Left renal cortex interstitium (tissue), 4 donors: ENCODE data around the gene EHMT1. TPM values are rescaled to one million over a fixed set of nuclear protein-coding genes. Genes with fewer than 3 reads are reported as not detected.

Experiments
- DNase-seq, 4 donors: peaks; one replicate each; pipeline ENCODE4 v3.0.0-alpha.2; 2013; ENCODE audit warnings: low read depth in 4 of 4, low spot score in 2 of 4, missing footprints in 1 of 4
- polyA plus RNA-seq, 4 donors: library from polyadenylated mRNA; unstranded; fragments of 120-200 nt; gene quantifications; one replicate each; pipeline ENCODE4 v1.2.1, GENCODE V29; 2013; ENCODE audit not compliant: insufficient read length in 4 of 4

Gene EHMT1
- 10 to 100 TPM; 64.0 to 89.3 (median 74.9) TPM for polyA plus RNA-seq

GRCh38 chr9:137618105-137619067, at the start of gene EHMT1:
Gene EHMT1, plus strand, starts transcription at chr9:137619005. Its CDS starts 24 bp downstream, at chr9:137619029.
- peak in 3 of 4 donors; percentile 67 to 77 (median 76) for DNase-seq

- DNase-seq: no peak
These were observed 49.1 kb upstream of the EHMT1 start for GRCh38 chr9:137569609-137570203.

- no peak for DNase-seq
These were observed 48.2 kb upstream of the EHMT1 start for GRCh38 chr9:137570566-137570965.

GRCh38 chr9:137574192-137574591, 44.6 kb upstream of the EHMT1 start:
- no peak for DNase-seq

GRCh38 chr9:137575364-137575715, 43.5 kb upstream of the EHMT1 start:
- no peak for DNase-seq

GRCh38 chr9:137575716-137576411, 42.9 kb upstream of the EHMT1 start:
- no peak for DNase-seq

- peak; percentile 63 to 91 (median 83) for DNase-seq
These were observed 40.1 kb upstream of the EHMT1 start, which contains the start of gene DPH7 for GRCh38 chr9:137578518-137579258. Gene DPH7, minus strand, starts transcription at chr9:137578925. Its CDS starts 148 bp downstream, at chr9:137578777.

- no peak for DNase-seq
These were observed 39.6 kb upstream of the EHMT1 start for GRCh38 chr9:137579259-137579604.

- no peak for DNase-seq
These were observed 38.4 kb upstream of the EHMT1 start for GRCh38 chr9:137580209-137580953.

GRCh38 chr9:137580954-137581322, 37.9 kb upstream of the EHMT1 start:
- no peak for DNase-seq

GRCh38 chr9:137581361-137582285, 37.2 kb upstream of the EHMT1 start:
- no peak for DNase-seq

- DNase-seq: no peak
These were observed 36.4 kb upstream of the EHMT1 start for GRCh38 chr9:137582286-137582860.

GRCh38 chr9:137583347-137583746, 35.5 kb upstream of the EHMT1 start:
- no peak for DNase-seq

GRCh38 chr9:137583957-137584356, 34.8 kb upstream of the EHMT1 start:
- DNase-seq: no peak

- no peak for DNase-seq
These were observed 32.0 kb upstream of the EHMT1 start for GRCh38 chr9:137586854-137587253.

- DNase-seq: no peak
These were observed 30.5 kb upstream of the EHMT1 start for GRCh38 chr9:137588311-137588710.

GRCh38 chr9:137588891-137589290, 29.9 kb upstream of the EHMT1 start:
- DNase-seq: no peak

- DNase-seq: no peak
These were observed 29.2 kb upstream of the EHMT1 start for GRCh38 chr9:137589441-137590122.
